DMS 273 (cell line): ENCODE measurements around the gene PTPN23.
"Not testable (repeated sequence)": the region's sequence is repeated elsewhere in the genome, so short reads cannot be mapped to it uniquely, and the experiment has no call there.

ENCODE experiments used
- DNase-seq: peaks from one replicate; lab custom pipeline; 2025; ENCODE audit not compliant: unreplicated experiment; lab: John Stamatoyannopoulos, UW

PTPN23 gene

GRCh38 chr3:47380601-47381316 lies at the start of gene PTPN23:
Gene PTPN23 (plus strand): TSS chr3:47381021. CDS start chr3:47381097, 76 bp downstream.
- DNase-seq = peak; percentile 98

GRCh38 chr3:47333907-47334306 lies 46.9 kb upstream of the PTPN23 start:
- DNase-seq = no peak

- DNase-seq = no peak
Observed at GRCh38 chr3:47337656-47338055, 43.2 kb upstream of the PTPN23 start.

GRCh38 chr3:47339951-47340350 lies 40.9 kb upstream of the PTPN23 start:
- no peak for DNase-seq

- no peak for DNase-seq
Observed at GRCh38 chr3:47340866-47341265, 40.0 kb upstream of the PTPN23 start.

GRCh38 chr3:47342151-47342550 lies 38.7 kb upstream of the PTPN23 start:
- no peak for DNase-seq

- no peak for DNase-seq
Observed at GRCh38 chr3:47342812-47343211, 38.0 kb upstream of the PTPN23 start.

- DNase-seq = no peak
Observed at GRCh38 chr3:47343471-47343971, 37.3 kb upstream of the PTPN23 start.

- DNase-seq = no peak
Observed at GRCh38 chr3:47344971-47345370, 35.9 kb upstream of the PTPN23 start.

- no peak for DNase-seq
Observed at GRCh38 chr3:47347217-47347801, 33.5 kb upstream of the PTPN23 start.

- no peak for DNase-seq
Observed at GRCh38 chr3:47348411-47349154, 32.2 kb upstream of the PTPN23 start.

- DNase-seq = no peak
Observed at GRCh38 chr3:47355010-47355409, 25.8 kb upstream of the PTPN23 start.

- DNase-seq = no peak
Observed at GRCh38 chr3:47356201-47356600, 24.6 kb upstream of the PTPN23 start.

GRCh38 chr3:47359323-47359722 lies 21.5 kb upstream of the PTPN23 start:
- no peak for DNase-seq

GRCh38 chr3:47360110-47360517 lies 20.7 kb upstream of the PTPN23 start:
- DNase-seq = not testable (repeated sequence)

- DNase-seq = no peak
Observed at GRCh38 chr3:47362701-47363100, 18.1 kb upstream of the PTPN23 start.

GRCh38 chr3:47365213-47366153 lies 15.3 kb upstream of the PTPN23 start:
- peak; percentile 35 for DNase-seq

- no peak for DNase-seq
Observed at GRCh38 chr3:47366833-47367232, 14.0 kb upstream of the PTPN23 start.

GRCh38 chr3:47367631-47368030 lies 13.2 kb upstream of the PTPN23 start:
- DNase-seq = no peak

- DNase-seq = not testable (repeated sequence)
Observed at GRCh38 chr3:47370020-47370419, 10.8 kb upstream of the PTPN23 start.
